ENCODE data around the gene SUMO3. TPM values are rescaled to one million over a fixed set of nuclear protein-coding genes. Genes with fewer than 3 reads are reported as not detected.

The SUMO3 gene
- total and polyA plus RNA-seq, 3 donors from 2014 or later: 69.9 to 93.0 (median 87.9) TPM

- WGBS, 2 donors: 75 to 77% methylated on average over 18 to 37 of the region's 37 CpGs
- TF ChIP-seq POLR2A (IDR thresholded peaks at IDR 0.05) (no peak), CTCF (IDR thresholded peaks at IDR 0.05) (no peak)
Observed at GRCh38 chr21:44836666-44837471, 19.0 kb upstream of the SUMO3 start.

GRCh38 chr21:44836349-44836665, 18.4 kb upstream of the SUMO3 start:
- intact Hi-C loops (cut with DNase I; ENCODE audit: low total_unique reads): no loop called here
- Histone ChIP-seq H3K9me3 (no peaks in the 10 kb centered on the region), H3K4me3 (no peak overlapping the region), H3K4me1 (peaks cover 6% of the 10 kb centered on the region), H3K27ac (no peak overlapping the region), H3K27me3 (no peaks in the 10 kb centered on the region), H3K36me3 (ENCODE audit: low read depth, missing control alignments) (no peaks in the 10 kb centered on the region)
- no peak for DNase-seq
- WGBS, 2 donors: 29% methylated on average over 3 of the region's 3 CpGs; no CpG with 5 or more reads in 1 of the 2 donors
- TF ChIP-seq CTCF (IDR thresholded peaks at IDR 0.05) (no peak), POLR2A (IDR thresholded peaks at IDR 0.05) (no peak)

More at GRCh38 chr21:44836666-44837471, 19.0 kb upstream of the SUMO3 start:
- Histone ChIP-seq H3K27me3 (no peaks in the 10 kb centered on the region), H3K9me3 (no peaks in the 10 kb centered on the region), H3K4me3 (no peak overlapping the region), H3K27ac (no peak overlapping the region), H3K36me3 (ENCODE audit: low read depth, missing control alignments) (no peaks in the 10 kb centered on the region), H3K4me1 (peaks cover 6% of the 10 kb centered on the region)
- intact Hi-C loops (cut with DNase I; ENCODE audit: low total_unique reads): no loop called here
- peak; percentile 88 for DNase-seq

- Histone ChIP-seq H3K36me3 (ENCODE audit: low read depth, missing control alignments) (no peaks in the 10 kb centered on the region), H3K27ac (no peak overlapping the region), H3K4me1 (peaks cover 6% of the 10 kb centered on the region), H3K27me3 (no peaks in the 10 kb centered on the region), H3K4me3 (no peak overlapping the region), H3K9me3 (no peaks in the 10 kb centered on the region)
- 76 to 87% methylated on average over 6 to 8 of the region's 8 CpGs for WGBS, 2 donors
- intact Hi-C loops (cut with DNase I; ENCODE audit: low total_unique reads): no loop called here
- no peak for DNase-seq
- no peak for TF ChIP-seq POLR2A (IDR thresholded peaks at IDR 0.05)
- no peak for TF ChIP-seq CTCF (IDR thresholded peaks at IDR 0.05)
Observed at GRCh38 chr21:44835647-44835973, 17.7 kb upstream of the SUMO3 start.

- Histone ChIP-seq H3K27me3 (no peaks in the 10 kb centered on the region), H3K4me3 (no peak overlapping the region), H3K9me3 (no peaks in the 10 kb centered on the region), H3K27ac (no peak overlapping the region), H3K36me3 (ENCODE audit: low read depth, missing control alignments) (no peaks in the 10 kb centered on the region), H3K4me1 (peaks cover 6% of the 10 kb centered on the region)
- TF ChIP-seq CTCF (IDR thresholded peaks at IDR 0.05) (no peak), POLR2A (IDR thresholded peaks at IDR 0.05) (no peak)
- WGBS, 2 donors: 90 to 94% methylated on average over 29 of the region's 29 CpGs
- intact Hi-C loops (cut with DNase I; ENCODE audit: low total_unique reads): no loop called here
- DNase-seq: no peak
Observed at GRCh38 chr21:44834951-44835646, 17.2 kb upstream of the SUMO3 start.

All from testis (tissue), 3 donors.